Activated CD8-positive, alpha-beta memory T cell treated with anti-CD3 and anti-CD28 coated beads for 24 hours (primary cell): ENCODE measurements around the gene NKX6-2.
"Not testable (repeated sequence)": the region's sequence is repeated elsewhere in the genome, so short reads cannot be mapped to it uniquely, and the experiment has no call there.

Source experiments
- DNase-seq: peaks from one replicate; pipeline ENCODE4 v3.0.0-alpha.2; 2020

The NKX6-2 gene

DNA sequence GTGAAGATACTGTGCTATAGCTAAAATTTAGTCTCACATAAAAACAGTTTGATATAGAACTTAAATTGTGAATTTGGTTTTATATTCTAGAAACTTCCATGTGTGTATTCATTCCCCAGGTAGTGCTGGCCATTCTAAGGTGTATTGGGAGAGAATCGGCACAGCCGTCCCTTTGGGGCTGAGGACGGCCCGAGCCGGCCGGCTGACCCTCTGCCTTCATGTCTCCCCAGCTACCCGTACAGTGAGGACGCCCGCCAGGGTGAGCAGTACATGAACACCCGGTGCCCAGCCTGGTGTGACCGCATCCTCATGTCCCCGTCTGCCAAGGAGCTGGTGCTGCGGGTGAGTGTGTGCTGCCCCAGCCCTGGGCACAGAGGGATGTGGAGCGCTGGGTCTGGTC, 8.5 kb downstream of the NKX6-2 start:
- no peak for DNase-seq

DNA sequence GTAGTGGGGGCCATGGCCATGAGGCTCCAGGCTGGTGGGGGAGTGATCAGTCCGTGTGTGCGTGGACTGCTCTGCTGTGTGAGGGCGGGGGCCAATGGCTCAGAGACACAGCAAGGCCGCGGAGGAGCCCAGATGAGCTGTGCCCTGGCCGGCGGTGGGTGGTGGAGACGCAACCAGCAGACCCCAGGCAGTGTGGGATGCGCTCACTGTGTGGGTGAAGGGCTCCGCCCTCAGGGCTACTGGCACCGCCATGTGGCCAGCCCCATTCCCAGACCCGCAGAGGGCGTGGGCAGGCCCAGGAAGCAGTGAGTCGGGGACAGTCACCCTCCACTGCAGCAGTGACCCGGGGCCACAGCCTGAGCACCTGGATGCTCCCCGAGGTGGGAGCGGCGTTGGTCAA, 9.1 kb downstream of the NKX6-2 start:
- DNase-seq: no peak

DNA sequence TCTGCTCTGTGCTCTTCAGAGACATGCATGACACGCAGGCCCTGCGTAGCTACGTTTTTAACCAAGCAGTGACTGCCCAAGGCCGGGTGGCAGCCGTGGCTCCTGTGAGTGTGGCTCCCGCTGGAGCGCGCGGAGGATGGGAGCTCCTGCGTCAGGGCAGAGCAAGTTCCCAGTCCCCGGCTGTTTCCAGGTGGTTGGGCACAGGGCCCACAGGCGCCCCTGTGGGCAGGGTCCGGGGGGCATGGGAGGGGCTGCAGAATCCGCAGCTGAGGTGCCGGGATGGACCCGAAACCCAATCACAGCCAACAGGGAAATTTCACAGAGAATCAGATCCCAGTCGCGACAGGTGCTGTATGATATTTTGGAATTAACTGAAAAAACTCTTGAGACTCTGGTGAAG, 9.8 kb downstream of the NKX6-2 start:
- DNase-seq: no peak

DNA sequence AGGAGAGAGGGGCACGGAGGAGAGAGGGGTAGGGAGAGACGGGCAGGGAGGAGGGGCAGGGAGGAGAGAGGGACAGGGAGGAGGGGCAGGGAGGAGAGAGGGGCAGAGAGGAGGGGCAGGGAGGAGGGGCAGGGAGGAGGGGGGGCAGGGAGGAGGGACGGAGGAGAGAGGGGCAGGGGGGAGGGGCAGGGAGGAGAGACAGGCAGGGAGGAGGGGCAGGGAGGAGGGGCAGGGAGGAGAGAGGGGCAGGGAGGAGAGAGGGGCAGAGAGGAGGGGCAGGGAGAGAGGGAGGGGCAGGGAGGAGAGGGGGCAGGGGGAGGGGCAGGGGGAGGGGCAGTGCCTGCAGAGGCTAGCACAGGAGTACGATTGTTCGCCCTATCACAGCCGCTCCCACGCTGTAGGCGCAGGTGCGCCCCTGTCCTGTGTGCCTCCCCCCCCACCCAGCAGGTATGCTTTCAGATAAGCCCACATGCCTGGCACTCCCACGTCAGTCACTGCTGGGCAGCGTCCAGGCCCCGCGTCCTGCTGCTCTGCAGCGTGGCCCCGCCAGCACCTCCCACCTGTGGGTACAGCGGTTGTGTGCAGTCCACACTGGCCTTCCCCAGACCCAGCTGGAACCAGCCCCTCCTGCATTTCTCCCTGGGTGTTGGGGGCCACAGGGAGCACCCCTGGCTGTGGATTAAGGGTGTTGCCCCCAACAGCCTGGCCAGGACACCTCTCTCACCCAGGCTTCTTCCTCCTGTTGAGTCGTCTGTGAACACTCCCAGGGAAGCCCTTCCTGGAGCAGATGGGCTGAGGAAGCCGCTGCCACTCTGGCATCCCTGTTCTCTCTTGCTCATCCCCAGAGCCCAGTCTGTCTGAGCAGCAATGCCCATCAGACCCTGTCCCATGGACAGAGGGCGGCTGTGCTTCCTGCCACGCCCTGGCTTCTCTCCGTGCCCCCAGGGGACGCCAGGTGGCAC, 10.8 kb downstream of the NKX6-2 start:
- DNase-seq: no peak

DNA sequence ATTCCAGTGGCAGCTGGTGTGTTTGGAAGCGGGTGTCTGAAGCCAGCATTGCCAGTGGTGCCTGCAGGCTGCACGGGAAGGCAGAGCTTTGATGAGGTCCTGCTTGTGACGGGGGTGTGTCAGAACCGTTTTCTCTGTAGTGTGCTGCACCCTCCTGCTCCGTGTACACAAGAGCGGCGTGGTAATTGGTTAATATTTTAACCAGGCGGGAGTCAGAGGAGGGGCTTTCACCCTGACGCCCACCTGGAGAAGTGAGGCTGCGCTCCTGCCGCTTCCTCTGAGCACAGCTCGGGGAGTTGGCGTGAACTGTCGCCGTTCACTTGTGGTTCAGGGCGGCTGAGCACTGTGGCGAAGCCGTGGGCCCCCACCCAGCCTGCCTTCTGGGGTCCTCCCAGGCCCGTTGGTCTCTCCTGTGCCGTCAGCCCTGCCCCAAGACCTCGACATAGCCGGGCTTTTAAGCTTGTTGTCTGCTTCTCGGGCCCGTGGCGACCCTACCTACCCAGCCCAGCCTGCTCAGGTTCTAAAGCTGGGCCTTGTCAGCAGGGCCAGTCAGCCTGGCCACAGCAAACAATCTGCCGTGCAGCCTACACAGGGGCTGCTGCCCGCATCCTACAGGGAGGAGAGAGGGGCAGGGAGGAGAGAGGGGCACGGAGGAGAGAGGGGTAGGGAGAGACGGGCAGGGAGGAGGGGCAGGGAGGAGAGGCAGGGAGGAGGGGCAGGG, 11.6 kb downstream of the NKX6-2 start:
- no peak for DNase-seq

DNA sequence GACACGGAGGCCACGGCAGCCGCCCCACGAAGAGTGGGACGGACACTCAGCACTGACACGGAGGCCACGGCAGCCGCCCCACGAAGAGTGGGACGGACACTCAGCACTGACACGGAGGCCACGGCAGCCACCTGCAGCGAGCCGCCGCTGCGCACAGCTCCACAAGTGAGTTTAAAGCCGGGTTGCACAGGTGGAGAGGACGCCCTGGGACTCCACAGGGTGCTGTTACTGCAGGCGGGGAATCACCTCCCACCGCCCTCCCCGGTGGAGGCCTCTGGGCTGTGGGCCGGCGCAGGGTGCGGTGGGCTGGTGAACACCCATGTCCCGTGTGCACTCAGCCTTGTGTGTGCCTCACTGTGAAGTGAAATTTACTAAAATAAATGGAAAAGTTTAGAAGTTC, 13.1 kb downstream of the NKX6-2 start:
- not testable (repeated sequence) for DNase-seq

DNA sequence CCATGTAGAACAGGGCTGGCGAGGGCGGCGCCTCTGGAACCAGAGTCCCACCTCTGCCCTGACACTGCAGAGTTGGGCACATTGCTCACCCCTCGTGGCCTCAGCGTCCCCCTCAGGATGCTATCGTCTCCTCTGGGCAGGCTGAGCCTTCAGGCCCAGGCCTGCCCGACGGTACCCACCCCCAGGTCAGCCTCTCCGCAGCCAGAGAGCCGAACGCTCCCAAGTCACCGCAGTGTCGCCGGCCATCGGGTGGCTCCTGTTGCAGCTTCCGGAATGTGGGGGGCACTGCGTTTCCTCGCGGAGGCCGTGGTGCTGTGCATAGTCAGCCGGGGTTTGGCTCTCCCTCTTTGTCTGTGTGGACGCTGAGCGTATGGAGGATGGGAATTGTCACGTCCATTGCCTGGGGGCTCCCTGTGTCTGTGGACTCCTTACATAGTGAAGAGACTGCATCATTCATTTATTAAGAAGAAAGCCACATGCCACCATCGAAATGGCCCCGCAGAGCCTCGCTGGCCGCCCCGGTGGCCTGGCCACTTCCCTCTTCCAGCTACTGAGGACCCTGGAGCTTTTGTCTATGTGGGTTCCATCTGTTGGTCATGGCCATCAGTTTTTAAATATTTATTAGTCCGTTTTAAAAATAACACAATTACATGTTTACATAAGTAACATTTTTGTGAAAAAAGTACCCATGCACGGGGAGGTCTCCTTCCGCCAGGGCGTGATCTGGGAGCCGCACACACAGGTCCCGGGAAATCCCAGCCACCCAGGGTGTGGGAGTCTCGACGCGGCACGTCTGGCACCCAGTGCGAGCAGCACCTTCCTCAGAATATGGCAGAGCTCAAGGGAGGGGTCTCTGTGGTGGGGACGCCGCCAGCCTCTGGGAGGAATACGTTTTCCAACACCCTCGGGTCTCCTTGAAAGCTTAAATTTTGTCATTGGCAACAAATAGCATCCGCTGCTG, 15.6 kb downstream of the NKX6-2 start:
- DNase-seq: no peak

DNA sequence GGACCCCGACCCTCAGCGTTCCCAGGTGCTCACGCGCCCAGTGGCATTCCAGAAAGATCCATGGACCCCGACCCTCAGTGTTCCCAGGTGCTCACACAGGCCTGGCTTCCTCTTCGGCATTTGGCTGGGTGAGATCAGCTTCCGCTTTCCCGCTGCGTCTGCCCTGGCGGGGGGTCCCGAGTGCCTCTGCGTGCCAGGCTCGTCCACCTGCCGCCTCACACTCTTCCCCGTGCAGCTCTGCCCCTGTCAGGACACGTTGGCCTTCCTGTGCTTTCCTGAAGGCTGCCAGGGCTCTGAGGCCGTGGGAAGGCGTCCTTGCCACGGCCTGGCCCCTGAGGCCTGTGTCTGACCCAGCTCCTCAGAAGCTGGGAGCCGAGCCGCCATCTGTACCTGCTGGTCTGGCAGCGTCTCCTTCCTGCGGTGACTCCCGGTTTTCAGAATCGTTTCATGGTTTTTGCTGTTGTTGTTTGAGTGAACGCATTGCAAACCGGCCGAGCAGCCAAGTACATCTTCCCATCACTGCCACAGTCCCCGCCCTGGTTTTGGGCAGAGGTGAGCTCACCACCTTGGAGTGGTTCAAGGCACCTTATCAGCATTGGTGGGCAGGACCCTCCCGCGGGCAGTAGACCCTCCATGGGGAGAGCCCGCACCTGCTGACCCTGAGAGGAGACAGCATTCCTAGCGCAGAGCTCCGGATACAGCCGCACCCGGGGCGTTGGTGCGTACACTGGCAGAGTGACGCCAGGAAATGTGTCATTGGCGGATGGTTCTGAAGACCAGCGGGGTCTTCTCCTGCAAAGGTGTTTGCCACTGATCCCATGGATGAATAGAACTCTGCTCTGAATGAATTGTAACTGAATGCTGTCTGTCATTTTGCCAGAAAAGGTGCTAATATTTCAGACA, 17.4 kb downstream of the NKX6-2 start:
- no peak for DNase-seq

DNA sequence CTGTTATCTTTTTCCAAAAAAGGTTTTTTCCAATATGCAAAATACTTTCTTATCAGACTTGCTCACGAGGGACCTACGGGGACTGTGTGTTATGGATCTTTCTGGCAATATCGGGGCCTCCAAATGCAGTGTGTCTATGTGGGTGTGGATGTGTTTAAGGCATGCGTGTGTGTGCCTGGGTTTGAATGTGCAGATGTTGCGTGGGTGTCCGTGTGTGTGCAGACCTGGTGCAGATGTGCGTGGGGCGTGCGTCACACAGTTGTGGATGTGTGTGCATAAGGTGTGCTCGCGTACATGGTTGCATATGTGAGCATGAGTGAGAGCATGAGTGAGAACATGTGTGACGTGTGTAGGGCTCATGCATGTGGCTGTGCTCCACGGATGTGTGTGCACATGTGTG, 19.7 kb downstream of the NKX6-2 start:
- DNase-seq: no peak

DNA sequence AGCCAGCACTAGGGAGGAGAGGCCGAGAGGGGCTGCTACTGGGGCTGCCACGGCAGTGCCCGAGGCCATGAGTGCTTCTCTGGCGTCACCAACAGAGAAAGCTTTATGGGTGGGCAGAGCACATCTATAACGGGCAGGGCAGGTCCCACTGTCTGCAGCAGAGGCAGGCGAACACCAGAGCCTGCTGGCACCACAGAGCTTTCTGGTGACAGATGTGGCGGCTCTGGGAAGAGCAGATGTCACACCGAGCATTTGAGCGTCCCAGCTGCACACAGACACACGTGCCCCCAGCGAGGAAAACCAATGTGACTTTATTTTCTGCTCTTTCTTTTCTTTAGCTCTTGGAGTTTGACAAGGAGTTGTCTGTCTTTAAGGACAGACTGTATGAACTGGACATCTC, 20.5 kb downstream of the NKX6-2 start:
- no peak for DNase-seq

DNA sequence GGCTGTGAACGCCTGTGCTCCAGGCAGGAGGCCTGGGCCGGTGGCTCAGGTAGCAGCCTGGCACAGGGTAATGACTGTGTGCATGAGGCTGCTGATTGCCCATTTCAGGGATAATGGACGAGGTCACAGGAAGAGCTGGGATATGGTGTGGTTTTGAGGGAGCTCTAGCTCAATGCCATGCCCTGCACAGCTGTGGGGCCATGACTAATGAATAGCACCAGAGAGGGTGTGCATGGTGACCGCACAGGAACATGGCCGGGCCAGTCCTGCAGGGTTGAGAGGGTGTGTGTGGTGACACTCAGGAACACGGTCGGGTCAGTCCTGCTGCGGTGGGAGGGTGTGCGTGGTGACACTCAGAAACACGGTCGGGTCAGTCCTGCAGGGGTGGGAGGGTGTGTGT, 21.8 kb downstream of the NKX6-2 start:
- no peak for DNase-seq

DNA sequence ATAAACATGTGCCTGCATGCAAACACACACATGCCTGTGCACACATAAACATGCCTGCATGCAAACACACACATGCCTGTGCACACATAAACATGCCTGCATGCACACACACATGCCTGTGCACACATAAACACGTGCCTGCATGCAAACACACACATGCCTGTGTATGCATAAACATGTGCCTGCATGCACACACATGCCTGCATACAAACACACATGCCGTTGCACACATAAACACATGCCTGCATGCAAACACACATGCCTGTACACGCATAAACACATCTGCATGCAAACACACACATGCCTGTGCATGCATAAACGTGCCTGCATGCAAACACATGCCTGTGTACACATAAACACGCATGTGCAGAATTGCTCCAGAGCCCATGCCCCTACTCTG, 22.4 kb downstream of the NKX6-2 start:
- no peak for DNase-seq

DNA sequence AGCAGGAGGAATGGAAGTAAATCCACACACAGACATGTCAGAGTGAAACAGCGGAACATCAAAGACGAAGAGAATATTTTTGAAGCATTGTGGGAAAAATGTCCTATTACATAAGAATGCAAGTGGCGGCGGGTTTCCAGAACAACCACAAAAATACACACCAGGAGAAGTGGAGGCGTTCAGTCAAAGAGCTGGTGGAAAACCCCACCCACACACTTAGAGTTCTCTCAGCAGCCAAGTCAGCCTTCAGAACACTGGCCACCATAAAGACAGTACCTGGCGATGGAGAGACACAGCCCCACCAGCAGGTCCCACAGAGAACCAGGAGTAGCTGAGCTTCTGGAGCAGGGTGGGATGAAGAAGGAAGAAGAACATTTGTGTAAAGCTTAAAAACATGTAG, 23.7 kb downstream of the NKX6-2 start:
- DNase-seq: no peak

DNA sequence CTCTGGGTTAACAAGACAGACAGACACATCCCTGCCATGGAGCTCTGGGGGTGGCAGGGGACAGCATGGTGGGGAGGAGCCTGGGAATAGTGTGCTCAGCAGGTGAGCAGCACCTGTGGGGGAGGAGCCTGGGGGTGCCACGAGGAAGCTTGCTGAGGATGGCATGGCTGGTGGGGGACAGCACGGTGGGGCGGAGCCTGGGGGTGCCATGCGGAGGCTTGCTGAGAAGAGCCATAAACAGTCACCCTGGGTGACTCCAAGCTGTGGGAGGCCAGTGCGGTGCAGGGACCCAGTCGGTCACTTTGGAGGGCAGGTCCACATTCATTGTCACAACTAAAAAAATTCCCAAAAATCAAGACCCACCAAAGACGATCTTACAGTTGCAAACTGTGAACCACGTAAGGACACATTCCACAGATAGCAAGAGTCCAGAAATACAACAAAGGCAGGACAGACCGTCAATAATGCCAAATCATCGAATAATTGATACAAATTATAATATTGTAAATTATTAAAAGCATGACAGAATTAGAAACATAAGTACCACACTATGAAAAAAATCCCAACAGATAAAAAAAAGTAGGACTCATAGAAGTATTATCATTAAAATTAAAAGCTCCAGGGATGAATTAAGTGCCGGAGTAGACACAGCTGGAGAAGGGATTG, 24.4 kb downstream of the NKX6-2 start:
- no peak for DNase-seq

DNA sequence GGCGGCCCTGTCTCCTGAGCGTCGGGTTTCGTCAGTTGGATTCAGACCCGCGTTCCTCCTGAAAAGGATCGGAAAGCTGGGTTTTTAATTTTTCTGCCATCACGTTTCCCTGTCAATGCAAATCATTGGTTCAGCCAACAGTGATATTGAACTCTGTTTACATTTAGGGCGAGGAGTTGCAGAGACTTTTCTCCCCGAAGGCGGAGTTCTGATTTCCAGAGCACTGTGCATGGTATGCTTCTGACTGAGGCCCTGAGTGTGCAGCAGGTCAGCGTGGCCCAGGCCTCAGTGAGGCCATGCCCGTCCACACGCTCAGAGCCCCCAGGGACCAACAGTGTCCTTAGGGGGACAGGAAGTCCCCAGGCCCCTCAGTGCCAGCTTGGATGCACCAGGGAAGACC, 27.1 kb downstream of the NKX6-2 start:
- DNase-seq: no peak

DNA sequence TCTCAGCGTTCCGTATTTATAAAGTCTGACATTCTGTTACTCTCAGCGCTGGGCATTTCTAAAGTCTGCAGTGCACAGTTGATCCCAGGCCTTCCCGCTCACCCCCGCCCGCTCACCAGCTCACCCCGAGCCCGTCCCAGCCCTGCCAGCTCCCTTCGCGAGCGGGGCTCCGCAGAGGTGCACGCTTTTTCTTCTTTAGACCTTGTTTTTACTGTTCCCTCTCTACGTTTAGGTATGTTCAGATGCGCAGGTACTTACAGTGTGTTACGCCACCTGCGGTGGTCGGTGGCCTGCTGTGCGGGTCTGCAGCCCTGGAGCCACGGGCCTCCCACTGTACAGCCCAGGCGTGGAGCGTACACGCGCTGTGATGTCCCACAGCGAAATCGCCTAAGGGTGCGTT, 28.8 kb downstream of the NKX6-2 start:
- no peak for DNase-seq

DNA sequence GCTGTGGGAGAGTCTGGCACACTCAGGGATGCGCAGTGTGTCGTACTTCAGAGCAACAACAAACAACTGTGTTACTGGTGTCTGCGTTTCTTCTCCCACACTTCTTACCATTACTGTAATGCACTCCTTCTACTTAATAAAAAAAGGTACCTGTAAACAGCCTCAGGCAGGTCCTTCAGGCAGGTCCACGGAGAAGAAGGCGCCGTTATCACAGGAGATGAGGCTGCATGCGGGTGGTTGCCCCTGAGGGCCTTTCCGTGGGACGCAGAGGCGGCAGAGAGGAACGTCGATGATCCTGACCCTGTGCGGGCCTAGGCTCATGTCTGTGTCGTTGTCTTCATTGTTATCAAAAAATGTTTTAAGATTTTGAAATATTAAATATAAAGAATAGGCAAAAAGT, 29.4 kb downstream of the NKX6-2 start:
- DNase-seq: no peak

DNA sequence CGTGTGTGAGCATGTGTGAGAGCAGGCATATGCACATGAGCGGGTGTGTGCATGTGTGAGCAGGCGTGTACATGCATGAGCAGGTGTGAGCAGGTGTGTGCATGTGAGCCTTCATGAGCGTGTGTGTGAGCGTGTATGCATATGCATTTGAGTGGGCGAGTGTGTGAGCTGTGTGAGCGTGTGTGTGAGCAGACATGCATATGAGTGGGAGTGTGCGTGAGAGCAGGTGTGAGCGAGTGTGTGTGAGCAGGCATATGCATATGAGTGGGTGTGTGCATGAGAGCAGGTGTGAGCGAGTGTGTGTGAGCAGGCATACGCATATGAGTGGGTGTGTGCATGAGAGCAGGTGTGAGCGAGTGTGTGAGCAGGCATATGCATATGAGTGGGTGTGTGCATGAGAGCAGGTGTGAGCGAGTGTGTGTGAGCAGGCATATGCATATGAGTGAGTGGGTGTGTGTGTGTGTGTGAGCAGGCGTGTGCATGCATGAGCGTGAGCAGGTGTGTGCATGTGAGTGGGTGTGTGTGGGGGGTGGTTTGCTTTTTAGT, 30.7 kb downstream of the NKX6-2 start:
- no peak for DNase-seq

DNA sequence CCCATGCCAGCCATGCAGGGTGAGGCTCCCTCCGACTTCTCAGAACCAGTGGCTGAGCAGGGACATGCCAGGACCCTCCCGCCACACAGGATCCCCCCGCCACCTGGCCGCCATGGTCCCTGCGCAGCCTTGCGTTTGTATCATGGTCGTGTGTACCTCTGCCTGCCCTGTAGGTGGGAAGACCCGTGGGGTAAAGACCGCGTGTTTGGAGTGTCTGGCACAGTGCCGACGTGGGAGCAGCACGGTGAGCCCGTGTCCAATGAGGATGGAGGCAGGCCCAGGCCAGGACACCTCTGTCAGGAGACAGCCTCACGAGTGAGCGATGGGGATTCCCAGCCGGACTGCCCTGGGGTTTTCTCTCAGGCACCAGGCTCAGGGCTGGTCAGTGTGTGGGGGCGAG, 31.9 kb downstream of the NKX6-2 start:
- DNase-seq: no peak

DNA sequence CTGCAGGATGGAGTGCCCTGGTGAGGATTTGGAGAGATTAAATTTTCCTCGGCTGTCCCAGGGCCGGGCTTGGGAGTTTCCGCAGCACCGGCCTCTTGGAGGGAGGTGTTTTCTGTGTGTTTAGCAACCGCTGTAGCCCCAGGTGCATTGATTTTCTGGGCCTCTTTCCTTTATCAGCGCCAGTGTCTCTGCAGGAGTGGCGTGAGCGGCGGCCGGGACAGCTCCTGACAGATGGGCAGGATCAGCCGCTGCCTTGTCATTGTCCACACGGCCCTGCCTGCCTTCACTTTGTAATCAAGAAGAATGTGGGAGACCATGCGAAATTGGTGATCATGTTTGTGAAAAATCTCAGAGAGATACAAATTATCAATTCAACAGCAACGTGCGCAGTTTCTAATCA, 32.4 kb downstream of the NKX6-2 start:
- no peak for DNase-seq

DNA sequence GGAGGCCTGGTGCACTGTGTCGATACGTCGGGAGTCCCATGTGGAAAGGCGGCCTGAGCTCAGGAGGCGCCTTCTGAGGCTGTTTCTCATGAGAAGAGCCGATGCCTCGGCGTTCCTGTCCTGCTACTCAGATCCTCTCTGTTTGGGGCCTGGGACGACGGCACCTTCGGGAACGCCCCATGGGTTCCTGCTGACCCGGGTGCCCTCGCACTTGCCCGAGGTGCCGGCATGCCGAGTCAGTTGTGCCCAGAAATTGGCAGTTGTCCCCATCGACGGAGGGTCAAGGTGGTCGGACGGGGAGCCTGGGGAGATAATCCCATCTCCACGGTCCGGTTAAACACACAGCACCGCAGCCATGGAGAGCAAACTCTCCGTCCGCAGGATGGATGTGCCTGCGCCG, 33.0 kb downstream of the NKX6-2 start:
- DNase-seq: no peak
